AG04450 (cell line): ENCODE data around the gene FNBP1L. TPM values are rescaled to one million over a fixed set of nuclear protein-coding genes. Genes with fewer than 3 reads are reported as not detected.

Experiments
- CTCF ChIA-PET: fragments of 300-600, 350-600 bp; formaldehyde crosslinking; extraction: SDS; loops from one replicate; lab custom pipeline; 2022; ENCODE audit warnings: antibody characterized with exemption, inconsistent platforms; lab: Charles Lee
- POLR2A ChIA-PET: fragments of 350-600 bp; formaldehyde crosslinking; extraction: SDS; loops from one replicate; lab custom pipeline; 2021; ENCODE audit warnings: antibody characterized with exemption, inconsistent platforms; lab: Yijun Ruan, JAX
- DNase-seq: peaks from one replicate; pipeline ENCODE4 v3.0.0-alpha.2; 2011; ENCODE audit warnings: low read depth, low spot score
- H3K27ac ChIP-seq: one replicate; pipeline ENCODE4 v1.5.1; 2012; ENCODE audit warnings: low read depth, low read length, control low read depth
- H3K27me3 ChIP-seq: one replicate; pipeline ENCODE4 v1.6.0; 2012; ENCODE audit warnings: low read length; ENCODE audit not compliant: control insufficient read depth, insufficient read depth
- H3K4me3 ChIP-seq: 2 replicates; pipeline ENCODE4 v1.5.1; 2011; ENCODE audit warnings: mild to moderate bottlenecking, low read depth, low read length, control low read depth
- H3K9me3 ChIP-seq: 2 replicates; pipeline ENCODE4 v1.5.1; 2012; ENCODE audit warnings: low read length; ENCODE audit not compliant: control insufficient read depth, insufficient read depth
- CTCF ChIP-seq: IDR thresholded peaks from 2 replicates; pipeline ENCODE4 v1.5.1; 2011; ENCODE audit warnings: low read depth, low read length, control low read depth, inconsistent platforms
- polyA plus RNA-seq: library from polyadenylated mRNA; depleted of rRNA; stranded (reverse); fragments of >200 nt; gene quantifications from 2 replicates; pipeline ENCODE4 v1.2.3, GENCODE V29; 2011

The FNBP1L gene
- polyA plus RNA-seq, 1 experiment, result 24.1 TPM

GRCh38 chr1:93578911-93579825 lies 131.2 kb downstream of the FNBP1L start:
- DNase-seq, result no peak
- no peak for TF ChIP-seq CTCF
- no peak overlapping the region for H3K4me3 ChIP-seq
- CTCF ChIA-PET, result interaction anchor here (0.9 to 2.1 kb wide), 5 partner anchors 103 to 274 kb away, joined by 3 to 10 read pairs (median 4); partner anchors contain the start of gene BCAR3
- no peaks in the 10 kb centered on the region for H3K9me3 ChIP-seq
- POLR2A ChIA-PET, result interaction anchor here (1.4 kb wide), 1 partner anchor 267 kb away, joined by 8 read pairs; no protein-coding TSS in a partner anchor
- peak overlapping the region; percentile 73 for H3K27ac ChIP-seq
- H3K27me3 ChIP-seq, result no peaks in the 10 kb centered on the region

- H3K4me3 ChIP-seq, result no peak overlapping the region
- no peaks in the 10 kb centered on the region for H3K9me3 ChIP-seq
- CTCF ChIA-PET, result interaction anchor here (0.7 to 2.9 kb wide), 7 partner anchors 49 to 275 kb away, joined by 3 to 10 read pairs (median 6); partner anchors contain the start of gene BCAR3
- no peaks in the 10 kb centered on the region for H3K27me3 ChIP-seq
- TF ChIP-seq CTCF, result no peak
- DNase-seq, result peak; percentile 89
- POLR2A ChIA-PET, result interaction anchor here (0.7 to 1.4 kb wide), 4 partner anchors 27 to 266 kb away, joined by 3 to 8 read pairs (median 6); no protein-coding TSS in a partner anchor
- H3K27ac ChIP-seq, result peak overlapping the region; percentile 73
Observed at GRCh38 chr1:93579891-93580290, 132.0 kb downstream of the FNBP1L start.

GRCh38 chr1:93581917-93582850 lies 134.3 kb downstream of the FNBP1L start:
- H3K27ac ChIP-seq, result peak overlapping the region; percentile 11
- H3K9me3 ChIP-seq, result no peaks in the 10 kb centered on the region
- no peak for TF ChIP-seq CTCF
- ChIA-PET CTCF (interaction anchor here (0.6 to 2.9 kb wide), 4 partner anchors 26 to 753 kb away, joined by 4 to 9 read pairs (median 6); no protein-coding TSS in a partner anchor), POLR2A (no interaction called here)
- H3K27me3 ChIP-seq, result no peaks in the 10 kb centered on the region
- H3K4me3 ChIP-seq, result no peak overlapping the region
- DNase-seq, result no peak

DNA sequence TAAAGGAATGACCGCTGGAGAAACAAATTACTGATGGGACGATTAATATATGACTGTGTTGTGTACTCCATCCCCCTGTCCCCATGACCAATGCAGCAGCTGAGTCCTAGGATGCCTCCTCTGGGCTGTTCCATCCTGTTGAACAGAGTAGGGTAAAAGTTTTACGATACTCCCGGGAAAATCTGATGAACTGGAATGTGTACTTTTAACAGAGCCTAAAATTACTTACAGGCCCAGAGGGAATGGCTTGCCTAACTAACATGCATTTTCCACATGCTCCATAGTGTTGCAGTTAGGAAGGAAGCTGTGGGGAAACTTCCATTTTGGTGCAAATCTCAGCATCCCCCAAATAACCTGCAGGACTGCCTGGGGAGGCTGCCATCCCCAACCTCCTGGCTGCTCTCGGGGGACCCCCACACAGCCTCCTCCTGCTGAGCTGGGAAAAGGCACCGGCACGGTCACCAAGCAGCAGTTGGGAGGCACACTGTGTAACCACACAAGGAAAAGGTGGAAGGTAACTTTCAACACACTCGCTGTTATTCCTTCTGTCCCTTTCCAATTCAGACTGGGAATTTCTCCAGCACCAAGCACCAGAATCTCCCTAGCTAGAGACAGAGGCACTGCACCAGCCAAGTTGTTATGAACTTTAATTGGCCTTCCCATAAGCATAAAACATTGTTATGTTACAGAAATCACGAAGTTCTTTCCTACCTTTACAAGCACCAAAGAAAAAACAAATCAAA lies 136.5 kb downstream of the FNBP1L start:
- ChIA-PET POLR2A (no interaction called here), CTCF (interaction anchor here (1.3 kb wide), 1 partner anchor 280 kb away, joined by 3 read pairs; no protein-coding TSS in a partner anchor)
- Histone ChIP-seq H3K9me3 (no peaks in the 10 kb centered on the region), H3K27me3 (no peaks in the 10 kb centered on the region), H3K27ac (peak overlapping the region; percentile 31), H3K4me3 (no peak overlapping the region)
- TF ChIP-seq CTCF, result no peak
- DNase-seq, result no peak
